M059J (cell line): Measurements from ENCODE around the gene CLEC12A. TPM values are rescaled to one million over a fixed set of nuclear protein-coding genes. Genes with fewer than 3 reads are reported as not detected.
"Not testable (repeated sequence)": the region's sequence is repeated elsewhere in the genome, so short reads cannot be mapped to it uniquely, and the experiment has no call there.

Experiments
- DNase-seq: peaks from one replicate; pipeline ENCODE4 v3.0.0-alpha.2; 2012; ENCODE audit warnings: low read depth
- total RNA-seq: library from RNA; depleted of rRNA; stranded (reverse); fragments of >200 nt; shearing (Covaris generic); gene quantifications from 2 replicates; pipeline ENCODE4 v1.2.3, GENCODE V29; 2014; rRNA removed

Gene CLEC12A
- total RNA-seq: not detected in 2 replicates

DNA sequence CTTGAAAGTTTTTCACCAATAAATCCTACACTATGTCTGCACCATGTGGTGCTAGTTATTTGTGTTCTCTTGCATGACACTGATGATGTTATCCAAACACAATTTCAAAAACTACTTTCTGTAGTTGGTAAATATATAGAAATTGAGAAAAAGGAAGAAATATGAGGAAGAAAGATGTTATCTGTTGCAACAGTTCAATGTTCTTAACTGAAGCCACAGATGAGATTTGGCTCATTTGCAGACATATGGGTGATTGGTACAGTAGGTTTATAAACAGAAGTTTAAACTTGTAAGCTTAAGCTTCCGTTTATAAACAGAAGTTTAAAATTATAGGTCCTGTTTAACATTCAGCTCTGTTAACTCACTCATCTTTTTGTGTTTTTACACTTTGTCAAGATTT is at the start of gene CLEC12A:
Gene CLEC12A (plus strand): TSS at position 229 of the 400 bp plus-strand sequence. CDS start 188 bp downstream, outside the sequence.
- no peak for DNase-seq

DNA sequence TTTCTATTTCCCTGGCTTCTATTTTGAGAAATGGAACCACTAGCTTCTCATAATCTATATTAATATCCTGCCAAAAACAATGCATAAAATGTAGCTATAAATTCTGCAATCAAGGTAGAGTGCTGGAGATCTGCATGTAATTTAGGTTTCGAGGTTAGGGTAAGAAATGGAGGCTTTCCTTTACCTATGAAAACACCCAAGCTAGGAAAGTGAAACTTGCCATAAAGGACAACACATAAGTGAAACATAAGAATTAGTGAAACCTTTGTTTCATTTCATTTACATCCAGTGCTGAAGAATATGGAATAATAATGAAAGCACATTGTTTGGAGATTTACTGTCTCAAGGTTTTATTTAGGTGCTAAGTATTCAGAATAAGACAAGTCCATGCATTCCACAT is 48.8 kb upstream of the CLEC12A start:
- no peak for DNase-seq

- peak; percentile 40 for DNase-seq
These were observed 45.4 kb upstream of the CLEC12A start for GRCh38 chr12:9925705-9926393.

- no peak for DNase-seq
These were observed 44.3 kb upstream of the CLEC12A start for GRCh38 chr12:9926876-9927275.

GRCh38 chr12:9928607-9929006 is 42.6 kb upstream of the CLEC12A start:
- DNase-seq: no peak

- no peak for DNase-seq
These were observed 40.0 kb upstream of the CLEC12A start for GRCh38 chr12:9931245-9931644.

GRCh38 chr12:9932270-9932669 is 38.9 kb upstream of the CLEC12A start, which contains the start of gene CLEC2A:
Gene CLEC2A (minus strand): TSS chr12:9932370. CDS start chr12:9932329, 41 bp downstream.
- no peak for DNase-seq

- DNase-seq: no peak
These were observed 37.3 kb upstream of the CLEC12A start for GRCh38 chr12:9933958-9934357.

DNA sequence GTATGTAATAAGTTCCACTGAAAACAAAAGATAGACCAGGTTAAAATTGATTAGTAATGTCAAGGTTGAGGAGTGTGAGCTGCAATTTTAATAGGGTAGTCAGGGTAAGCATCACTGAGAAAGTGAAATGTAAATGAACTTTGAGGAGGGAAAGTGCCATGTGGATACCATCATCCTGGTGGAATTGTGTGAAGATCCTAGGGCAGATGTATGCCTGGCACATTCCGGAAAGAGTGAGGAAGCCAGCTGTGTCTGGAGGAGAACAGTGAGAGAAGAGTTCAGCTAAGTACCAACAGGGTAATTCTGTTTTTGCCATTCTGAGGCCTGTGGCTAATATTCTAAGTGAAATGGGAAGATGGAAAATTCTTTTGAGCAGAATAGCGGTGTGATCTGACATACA is 36.2 kb upstream of the CLEC12A start:
- DNase-seq: no peak

GRCh38 chr12:9936591-9936990 is 34.6 kb upstream of the CLEC12A start:
- no peak for DNase-seq

GRCh38 chr12:9940375-9940774 is 30.8 kb upstream of the CLEC12A start:
- peak; percentile 14 for DNase-seq

DNA sequence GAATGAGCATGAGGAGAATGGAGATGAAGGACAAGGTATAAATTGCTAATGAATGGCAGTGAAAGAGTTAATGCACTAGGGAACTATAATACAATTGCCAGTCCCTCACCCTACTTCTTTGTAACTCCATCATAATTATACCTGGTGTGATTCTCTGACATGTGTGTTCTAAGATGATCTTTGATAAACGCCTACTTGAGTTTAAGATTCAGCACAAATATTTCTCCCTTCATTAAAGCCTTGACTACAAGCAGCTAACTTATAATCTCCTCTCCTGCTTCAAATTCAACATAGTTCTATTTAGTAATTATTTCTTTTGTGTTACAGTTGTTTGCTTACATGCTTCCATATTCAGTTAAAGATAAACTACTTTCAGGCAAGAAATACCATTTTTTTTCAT is 29.4 kb upstream of the CLEC12A start:
- no peak for DNase-seq

DNA sequence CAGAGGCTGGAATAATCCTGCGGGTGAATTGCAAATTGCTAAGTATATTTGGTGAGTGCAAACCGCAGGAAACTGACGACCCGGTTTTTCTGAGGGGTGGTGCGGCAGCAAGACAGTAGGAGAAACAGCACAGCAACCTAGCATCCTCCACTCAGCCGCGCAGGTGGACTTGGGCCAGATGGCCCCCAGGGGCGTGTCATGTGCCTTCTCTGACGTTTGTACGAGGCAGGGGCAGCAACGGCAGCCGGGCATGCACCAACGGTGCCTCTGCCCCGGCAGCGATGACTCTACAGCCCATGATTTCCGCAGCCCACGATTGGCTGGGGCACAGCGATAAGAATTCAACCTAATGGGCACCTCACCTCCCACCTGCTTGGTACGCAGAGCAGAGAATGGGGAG is 28.0 kb upstream of the CLEC12A start:
- peak; percentile 30 for DNase-seq

DNA sequence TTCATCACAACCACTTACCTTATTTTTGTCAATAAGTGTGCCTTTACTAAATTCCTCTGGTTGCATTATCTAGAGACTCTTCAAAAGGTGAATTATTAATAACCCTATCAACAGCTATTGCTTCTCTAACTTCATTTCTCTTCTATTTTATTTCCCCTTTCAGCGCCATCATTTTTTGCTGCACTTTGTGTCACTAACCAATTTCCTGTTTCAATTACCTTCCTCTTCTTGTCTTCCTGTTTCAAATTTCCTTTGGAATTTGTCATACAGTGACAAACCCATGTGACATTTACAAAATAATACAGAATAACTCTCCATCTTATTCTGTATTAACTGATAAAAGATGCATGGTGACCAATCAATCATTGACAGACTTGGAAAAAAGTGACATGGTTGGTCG is 26.8 kb upstream of the CLEC12A start:
- DNase-seq: no peak

- DNase-seq: no peak
These were observed 23.5 kb upstream of the CLEC12A start for GRCh38 chr12:9947674-9948073.

DNA sequence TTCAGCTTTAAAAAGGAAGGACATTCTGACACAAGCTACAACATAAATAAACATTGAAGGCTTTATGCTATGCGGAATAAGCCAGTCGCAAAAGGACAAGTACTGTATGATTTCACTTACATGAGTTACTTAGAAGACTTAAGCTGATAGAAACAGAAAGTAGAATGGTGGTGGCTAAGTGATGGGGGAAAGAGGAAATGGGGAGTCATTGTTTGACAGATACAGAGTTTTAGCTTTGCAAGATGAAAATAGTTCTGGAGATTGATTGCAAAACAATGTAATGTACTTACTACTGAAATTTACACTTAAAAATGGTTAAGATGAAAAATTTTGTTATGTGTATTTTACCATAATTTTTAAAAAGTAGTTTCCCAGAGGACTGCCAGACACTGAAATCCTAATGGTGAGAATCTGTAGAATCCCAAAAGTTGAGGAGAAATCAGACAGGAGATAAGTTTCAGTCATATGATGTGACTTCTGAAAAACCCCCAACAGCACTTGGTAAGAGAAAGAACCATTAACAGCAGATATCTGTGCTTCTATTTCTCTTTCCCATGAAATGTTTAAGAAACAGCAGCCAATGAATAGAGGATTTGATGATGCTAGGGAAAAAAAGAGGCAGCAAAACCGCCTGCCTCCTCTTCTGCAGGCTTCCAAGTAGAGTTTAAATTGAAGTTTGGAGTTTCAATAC is 22.5 kb upstream of the CLEC12A start:
- no peak for DNase-seq

- peak; percentile 16 for DNase-seq
These were observed 20.1 kb upstream of the CLEC12A start for GRCh38 chr12:9951026-9951675.

DNA sequence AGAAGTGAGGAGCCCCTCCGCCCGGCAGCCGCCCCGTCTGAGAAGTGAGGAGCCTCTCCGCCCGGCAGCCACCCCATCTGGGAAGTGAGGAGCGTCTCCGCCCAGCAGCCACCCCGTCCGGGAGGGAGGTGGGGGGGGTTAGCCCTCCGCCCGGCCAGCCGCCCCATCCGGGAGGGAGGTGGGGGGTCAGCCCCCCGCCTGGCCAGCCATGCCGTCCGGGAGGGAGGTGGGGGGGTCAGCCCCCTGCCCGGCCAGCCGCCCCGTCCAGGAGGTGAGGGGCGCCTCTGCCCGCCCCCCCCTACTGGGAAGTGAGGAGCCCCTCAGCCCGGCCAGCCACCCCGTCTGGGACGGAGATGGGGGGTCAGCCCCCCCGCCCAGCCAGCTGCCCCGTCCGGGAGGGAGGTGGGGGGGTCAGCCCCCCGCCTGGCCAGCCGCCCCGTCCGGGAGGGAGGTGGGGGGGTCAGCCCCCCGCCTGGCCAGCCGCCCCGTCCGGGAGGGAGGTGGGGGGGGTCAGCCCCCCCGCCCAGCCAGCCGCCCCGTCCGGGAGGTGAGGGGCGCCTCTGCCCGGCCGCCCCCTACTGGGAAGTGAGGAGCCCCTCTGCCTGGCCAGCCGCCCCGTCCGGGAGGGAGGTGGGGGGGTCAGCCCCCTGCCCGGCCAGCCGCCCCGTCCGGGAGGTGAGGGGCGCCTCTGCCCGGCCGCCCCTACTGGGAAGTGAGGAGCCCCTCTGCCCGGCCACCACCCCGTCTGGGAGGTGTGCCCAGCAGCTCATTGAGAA is 18.1 kb upstream of the CLEC12A start:
- DNase-seq: not testable (repeated sequence)

GRCh38 chr12:9957834-9958233 is 13.4 kb upstream of the CLEC12A start:
- no peak for DNase-seq

DNA sequence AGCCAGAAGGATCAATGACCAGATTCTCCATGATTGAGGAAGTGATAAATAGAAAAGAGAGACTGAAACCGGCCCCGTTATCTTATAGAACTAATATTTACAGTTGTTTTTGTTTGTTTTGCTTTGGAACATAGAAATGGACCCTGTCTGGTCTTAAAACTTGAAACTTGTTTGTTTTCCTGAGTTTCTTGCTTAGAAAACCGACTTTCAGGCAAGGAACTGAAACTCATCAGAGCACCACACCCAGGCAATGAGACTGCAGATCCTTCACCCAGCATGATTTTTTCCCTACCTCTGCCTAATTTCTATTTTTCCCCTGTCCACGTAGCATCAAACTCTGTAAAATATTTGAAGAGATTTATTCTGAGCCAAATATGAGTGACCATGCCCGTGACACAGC is 10.6 kb upstream of the CLEC12A start:
- no peak for DNase-seq

DNA sequence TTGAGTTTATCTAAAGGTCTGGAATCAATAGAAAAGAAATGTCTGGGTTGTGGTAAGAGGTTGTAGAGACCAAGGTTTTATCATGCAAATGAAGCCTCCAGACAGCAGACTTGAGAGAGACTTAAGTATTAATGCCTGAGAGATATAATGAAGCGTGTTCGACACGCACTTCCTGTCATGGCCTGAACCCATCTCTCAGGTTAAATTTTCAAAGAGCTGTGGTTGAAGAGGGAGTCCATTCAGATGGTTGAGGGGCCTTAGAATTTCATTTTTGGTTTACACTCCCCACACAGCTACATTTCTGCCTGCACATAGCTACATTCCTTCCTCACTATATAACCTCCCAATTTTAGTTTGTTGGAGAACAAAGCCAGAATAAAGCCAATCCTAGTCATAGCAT is 10.1 kb upstream of the CLEC12A start:
- DNase-seq: no peak

DNA sequence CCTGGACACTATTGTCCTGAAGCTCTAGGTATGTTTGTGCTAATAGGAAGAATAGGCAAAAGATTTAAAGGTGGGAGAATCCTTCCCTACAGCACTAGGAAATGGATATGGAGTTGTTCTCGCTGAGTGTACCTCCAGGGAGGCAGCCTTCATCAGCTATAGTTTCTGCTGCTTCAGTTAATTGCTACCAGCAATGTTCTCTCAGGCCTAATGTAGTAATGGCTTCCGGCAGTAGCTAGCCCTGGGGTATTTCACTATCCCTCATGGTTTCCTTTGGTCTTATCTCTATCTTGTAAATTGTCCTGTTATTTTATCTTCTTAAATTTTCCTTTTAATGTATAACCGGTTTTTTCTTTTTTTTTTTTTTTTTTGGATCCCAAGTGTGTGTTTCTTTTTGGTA is 9.3 kb upstream of the CLEC12A start:
- DNase-seq: no peak
